Activated CD4-positive, CD25-positive, alpha-beta regulatory T cell treated with anti-CD3 and anti-CD28 coated beads, Interleukin-2, amount 50 U/mL, for 24 hours (primary cell): ENCODE results near the gene SNRNP40.
"Not testable (repeated sequence)": the region's sequence is repeated elsewhere in the genome, so short reads cannot be mapped to it uniquely, and the experiment has no call there.

Source experiments
- ATAC-seq, 2 donors: fragments of 150-1000 bp; cut with Tn5 transposase; one replicate each; pipeline ENCODE4 v1.10.0; 2021; ENCODE audit warnings: mild to moderate bottlenecking in 1 of 2, moderate library complexity in 1 of 2

SNRNP40 gene

GRCh38 chr1:31273619-31274018, 23.0 kb downstream of the SNRNP40 start:
- no peak for ATAC-seq

- ATAC-seq, result no peak
These were observed 24.2 kb downstream of the SNRNP40 start for GRCh38 chr1:31272369-31272768.

GRCh38 chr1:31266547-31266946, 30.0 kb downstream of the SNRNP40 start:
- ATAC-seq, result no peak

GRCh38 chr1:31264790-31265386, 31.7 kb downstream of the SNRNP40 start:
- no peak for ATAC-seq

- no peak for ATAC-seq
These were observed 33.2 kb downstream of the SNRNP40 start for GRCh38 chr1:31263408-31263807.

- not testable (repeated sequence) for ATAC-seq
These were observed 34.2 kb downstream of the SNRNP40 start for GRCh38 chr1:31262393-31262792.

GRCh38 chr1:31261916-31262315, 34.7 kb downstream of the SNRNP40 start:
- ATAC-seq, result no peak

- no peak for ATAC-seq
These were observed 36.8 kb downstream of the SNRNP40 start for GRCh38 chr1:31259746-31260145.

GRCh38 chr1:31258581-31258980, 38.0 kb downstream of the SNRNP40 start:
- ATAC-seq, result no peak

- no peak for ATAC-seq
These were observed 39.4 kb downstream of the SNRNP40 start for GRCh38 chr1:31257213-31257612.

GRCh38 chr1:31249854-31250253, 46.7 kb downstream of the SNRNP40 start:
- no peak for ATAC-seq

GRCh38 chr1:31248276-31248675, 48.3 kb downstream of the SNRNP40 start:
- ATAC-seq, result no peak

- ATAC-seq, result no peak
These were observed 52.3 kb downstream of the SNRNP40 start for GRCh38 chr1:31244326-31244725.

- no peak for ATAC-seq
These were observed 52.9 kb downstream of the SNRNP40 start for GRCh38 chr1:31243501-31244286.

- ATAC-seq, result no peak
These were observed 55.3 kb downstream of the SNRNP40 start for GRCh38 chr1:31241321-31241720.

- ATAC-seq, result no peak
These were observed 56.8 kb downstream of the SNRNP40 start, which contains the start of gene NKAIN1 for GRCh38 chr1:31239653-31240241. Gene NKAIN1 (minus strand): TSS chr1:31239887. CDS start chr1:31239547, 340 bp downstream.

- no peak for ATAC-seq
These were observed 57.5 kb downstream of the SNRNP40 start for GRCh38 chr1:31238986-31239613.

- ATAC-seq, result no peak
These were observed 58.0 kb downstream of the SNRNP40 start for GRCh38 chr1:31238612-31238985.

GRCh38 chr1:31234870-31235269, 61.7 kb downstream of the SNRNP40 start:
- ATAC-seq, result no peak

- no peak for ATAC-seq
These were observed 62.4 kb downstream of the SNRNP40 start for GRCh38 chr1:31234123-31234708.

- ATAC-seq, result no peak
These were observed 63.9 kb downstream of the SNRNP40 start for GRCh38 chr1:31232689-31233088.

GRCh38 chr1:31231802-31232201, 64.8 kb downstream of the SNRNP40 start:
- no peak for ATAC-seq

GRCh38 chr1:31230378-31230777, 66.2 kb downstream of the SNRNP40 start:
- ATAC-seq, result no peak
